Measurements from ENCODE around the gene CD200R1. TPM values are rescaled to one million over a fixed set of nuclear protein-coding genes. Genes with fewer than 3 reads are reported as not detected.

The CD200R1 gene
- total and polyA plus RNA-seq, 2 of the 13 experiments (the other 11 are each of a cell fraction or from before 2014, with no cell fraction given), result 0.04 TPM; not detected in 1

GRCh38 chr3:113013593-113013992, 38.7 kb upstream of the CD200R1 start (continued):
- no peak for TF ChIP-seq E2F5 (CRISPR knock-in tag; conservative IDR thresholded peaks at IDR 0.05)
- no peak for TF ChIP-seq ZMYM3 (CRISPR knock-in tag; IDR thresholded peaks at IDR 0.05)
- no peak for TF ChIP-seq JDP2 (CRISPR knock-in tag; IDR thresholded peaks at IDR 0.05; ENCODE audit: borderline replicate concordance)
- no peak for TF ChIP-seq ZNF431 (CRISPR knock-in tag; IDR thresholded peaks at IDR 0.05; ENCODE audit: borderline replicate concordance, low read depth)

- Histone ChIP-seq H3K4me2 (ENCODE audit: low read depth, low read length) (no peak overlapping the region), H3K27ac (ENCODE audit: extremely low read length, insufficient read depth, low read length) (no peak overlapping the region), H2AFZ (ENCODE audit: low read length) (no peak overlapping the region), H3K9me3 (ENCODE audit: low read length) (no peaks in the 10 kb centered on the region), H3K27me3 (ENCODE audit: control insufficient read depth in 1 of 2, insufficient read depth in 2 of 2, low read length in 2 of 2) (no peaks in the 10 kb centered on the region), H3K4me3 (replicated peaks in 1 of 3; ENCODE audit: insufficient read depth in 1 of 3, low read depth in 2 of 3, low read length in 3 of 3) (no peak overlapping the region), H3K9ac (ENCODE audit: insufficient read depth, low read depth, low read length) (no peak overlapping the region), H3K4me1 (ENCODE audit: insufficient read depth, low read length) (no peaks in the 10 kb centered on the region), H3K79me2 (ENCODE audit: insufficient read depth, low read length) (peaks cover 6% of the 10 kb centered on the region), H3K36me3 (replicated peaks in 1 of 2; ENCODE audit: control insufficient read depth in 1 of 2, insufficient read depth in 2 of 2, low read length in 2 of 2) (peaks cover 10 to 78% of the 10 kb centered on the region in 2 experiments), H4K20me1 (ENCODE audit: insufficient read depth, low read length) (no peaks in the 10 kb centered on the region; the same call in 1 of the 2 replicates)
- TF ChIP-seq GABPB1 (CRISPR knock-in tag; IDR thresholded peaks at IDR 0.05) (no peak), U2AF1 (optimal IDR thresholded peaks at IDR 0.05; ENCODE audit: low read depth, low read length) (no peak), ZNF7 (CRISPR knock-in tag; IDR thresholded peaks at IDR 0.05) (no peak), ZNF879 (CRISPR knock-in tag; IDR thresholded peaks at IDR 0.05) (no peak)
- TF ChIP-seq, protein P1, sequence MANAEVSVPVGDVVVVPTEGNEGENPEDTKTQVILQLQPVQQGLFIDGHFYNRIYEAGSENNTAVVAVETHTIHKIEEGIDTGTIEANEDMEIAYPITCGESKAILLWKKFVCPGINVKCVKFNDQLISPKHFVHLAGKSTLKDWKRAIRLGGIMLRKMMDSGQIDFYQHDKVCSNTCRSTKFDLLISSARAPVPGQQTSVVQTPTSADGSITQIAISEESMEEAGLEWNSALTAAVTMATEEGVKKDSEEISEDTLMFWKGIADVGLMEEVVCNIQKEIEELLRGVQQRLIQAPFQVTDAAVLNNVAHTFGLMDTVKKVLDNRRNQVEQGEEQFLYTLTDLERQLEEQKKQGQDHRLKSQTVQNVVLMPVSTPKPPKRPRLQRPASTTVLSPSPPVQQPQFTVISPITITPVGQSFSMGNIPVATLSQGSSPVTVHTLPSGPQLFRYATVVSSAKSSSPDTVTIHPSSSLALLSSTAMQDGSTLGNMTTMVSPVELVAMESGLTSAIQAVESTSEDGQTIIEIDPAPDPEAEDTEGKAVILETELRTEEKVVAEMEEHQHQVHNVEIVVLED (CRISPR knock-in tag; IDR thresholded peaks at IDR 0.05; ENCODE audit: borderline replicate concordance), result no peak
- intact Hi-C loops (cut with micrococcal nuclease; ENCODE audit: unreplicated experiment), result no loop called here
- FAIRE-seq (no peak), ATAC-seq (no peak), DNase-seq (ENCODE audit: low spot score) (no peak)
- 92% methylated on average over 3 of the region's 3 CpGs for WGBS (ENCODE audit: low lambda C conversion rate)
- in situ Hi-C loops (cut with HindIII; ENCODE audit: extremely low pct_ligation_motif_present, low pct_unique_long_range_greater_than_20kb), result no loop called here
- POLR2A ChIA-PET, result interaction anchor here (0.8 kb wide), 1 partner anchor 11 kb away, joined by 3 read pairs; a partner anchor contains a TSS
- CTCF ChIA-PET (ENCODE audit: low intra/inter-chr PET ratio, low total read pairs), result no interaction called here
- BruUV-seq (replicated peaks), result no TSS peak
Observed at GRCh38 chr3:113008117-113008516, 33.2 kb upstream of the CD200R1 start.

All from HepG2 (cell line).